NCI-H748 treated with DMSO at 0.1 percent for 48 hours (cell line): ENCODE data around the gene FOXF2.
A peak's percentile ranks its signal among the peaks of the same experiment; 100 is the strongest.

Source experiments
- DNase-seq: peaks from one replicate; lab custom pipeline; 2025; lab: John Stamatoyannopoulos, UW

Gene FOXF2

DNA sequence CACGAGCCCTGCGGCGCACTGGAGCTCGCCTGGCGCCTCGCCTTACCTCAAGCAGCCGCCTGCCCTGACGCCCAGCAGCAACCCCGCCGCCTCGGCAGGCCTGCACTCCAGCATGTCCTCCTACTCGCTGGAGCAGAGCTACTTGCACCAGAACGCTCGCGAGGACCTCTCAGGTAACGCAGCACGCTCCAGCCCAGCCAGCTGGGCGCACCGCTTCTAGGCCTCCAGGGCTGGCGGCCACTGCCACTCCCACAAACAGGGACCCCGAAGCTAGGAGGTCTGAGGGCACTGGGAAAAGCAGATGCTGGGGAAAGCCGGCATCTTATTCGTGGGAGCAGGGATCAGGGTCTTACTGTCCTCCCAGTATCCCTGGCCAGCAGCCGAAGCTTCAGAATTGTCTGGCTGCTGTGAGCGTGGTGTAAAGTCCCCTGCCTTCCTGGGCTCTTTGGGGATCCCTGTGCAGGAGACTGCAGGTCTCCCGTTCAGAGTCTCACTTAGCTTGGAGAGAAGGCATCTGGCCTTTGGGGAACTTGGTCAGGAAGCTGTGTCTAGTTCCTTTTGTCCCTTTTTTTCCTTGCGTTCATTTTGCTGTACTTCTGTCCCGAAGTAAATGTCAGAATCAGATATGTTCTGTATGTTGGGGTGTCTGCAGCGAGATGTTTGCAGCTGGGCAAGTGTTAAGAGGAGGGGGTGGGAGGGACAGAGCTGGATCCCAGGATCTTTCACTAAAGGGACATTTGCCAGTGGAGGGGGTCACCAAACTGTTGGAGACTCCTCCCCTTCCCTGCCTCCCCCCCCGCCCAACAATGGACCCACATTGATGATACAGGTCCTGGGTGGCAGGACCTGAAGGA lies 1.8 kb downstream of the FOXF2 start:
- no peak for DNase-seq

GRCh38 chr6:1391800-1392309 lies 2.5 kb downstream of the FOXF2 start:
- no peak for DNase-seq

DNA sequence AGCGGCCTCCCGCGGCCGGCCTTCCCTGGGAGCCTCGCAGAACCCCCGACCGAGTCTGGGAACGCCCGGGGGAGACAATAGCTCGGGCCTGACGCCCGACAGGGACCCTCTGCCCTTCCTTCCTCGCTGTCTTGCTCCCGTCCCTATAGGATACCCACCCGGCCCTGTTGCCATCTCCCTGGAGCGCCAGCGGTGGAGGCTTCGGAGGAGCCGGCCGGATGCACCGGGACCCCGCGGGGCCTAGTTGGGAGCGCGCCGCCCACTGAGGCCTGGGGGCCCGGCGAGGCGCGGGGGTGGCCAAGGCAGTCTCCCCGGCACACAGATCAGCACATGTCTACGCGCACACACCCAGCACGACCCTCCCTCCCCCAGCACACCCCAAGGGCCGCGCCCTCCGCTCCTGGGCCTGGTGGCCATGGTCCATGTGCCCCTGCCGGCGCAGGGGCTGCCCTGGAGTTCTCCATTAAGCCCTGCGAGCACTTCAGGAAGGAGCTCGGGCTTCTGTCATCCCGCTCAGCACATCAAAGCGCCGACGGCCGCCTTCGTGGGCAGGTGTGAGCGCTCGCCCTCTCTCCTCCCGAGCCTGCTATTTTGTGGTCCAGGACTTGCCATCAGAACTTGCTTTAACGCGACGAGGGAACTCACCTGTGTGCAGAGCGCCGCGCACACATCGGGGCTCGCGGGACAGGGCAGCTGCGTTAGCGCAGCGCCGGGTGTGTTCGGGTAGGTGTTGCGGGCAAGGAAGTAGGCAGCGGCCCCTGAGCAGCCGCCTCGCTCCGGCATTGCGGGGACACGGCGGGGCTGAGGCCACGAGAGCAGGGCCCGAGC lies 3.7 kb downstream of the FOXF2 start:
- no peak for DNase-seq

GRCh38 chr6:1393641-1394283 lies 4.4 kb downstream of the FOXF2 start:
- no peak for DNase-seq

DNA sequence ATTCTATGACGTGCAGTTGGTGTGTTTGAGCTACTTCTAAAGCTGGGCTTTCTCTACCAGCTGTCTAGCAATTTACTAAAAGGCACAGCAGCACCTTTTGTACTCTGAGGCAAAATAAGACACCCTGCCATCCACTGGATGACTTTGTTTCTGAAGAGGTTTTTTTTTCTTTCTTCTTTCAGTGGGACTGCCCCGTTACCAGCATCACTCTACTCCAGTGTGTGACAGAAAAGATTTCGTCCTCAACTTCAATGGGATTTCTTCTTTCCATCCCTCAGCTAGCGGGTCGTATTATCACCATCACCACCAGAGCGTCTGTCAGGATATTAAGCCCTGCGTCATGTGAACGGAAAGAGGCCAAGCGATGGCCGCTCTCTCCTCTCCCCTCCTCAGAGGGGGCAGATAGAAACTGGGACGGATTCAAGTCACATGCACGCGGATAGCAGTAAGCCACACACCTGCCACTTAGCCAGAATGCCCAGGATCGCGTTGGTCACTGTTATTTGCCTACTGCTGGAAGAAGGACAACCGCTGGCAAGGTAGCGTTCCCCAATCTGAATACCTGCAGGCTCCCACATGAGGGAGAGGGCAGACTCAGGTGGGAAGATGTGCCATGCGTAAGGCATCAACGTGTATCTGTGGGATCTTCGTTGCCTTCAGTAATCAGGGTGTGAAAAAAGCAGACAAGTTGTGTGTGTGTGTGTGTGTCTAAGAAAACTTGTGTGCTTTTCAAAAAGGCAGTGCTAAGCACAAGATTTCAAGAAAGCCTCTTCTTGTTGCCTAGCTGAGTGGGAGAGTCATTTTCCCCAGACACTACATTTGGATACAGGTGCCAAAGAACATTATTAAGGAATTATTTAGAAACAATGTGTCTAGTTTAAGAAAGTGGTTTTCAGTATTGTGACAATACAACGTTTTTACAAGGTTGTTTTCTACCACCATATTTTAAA lies 5.4 kb downstream of the FOXF2 start:
- no peak for DNase-seq

DNA sequence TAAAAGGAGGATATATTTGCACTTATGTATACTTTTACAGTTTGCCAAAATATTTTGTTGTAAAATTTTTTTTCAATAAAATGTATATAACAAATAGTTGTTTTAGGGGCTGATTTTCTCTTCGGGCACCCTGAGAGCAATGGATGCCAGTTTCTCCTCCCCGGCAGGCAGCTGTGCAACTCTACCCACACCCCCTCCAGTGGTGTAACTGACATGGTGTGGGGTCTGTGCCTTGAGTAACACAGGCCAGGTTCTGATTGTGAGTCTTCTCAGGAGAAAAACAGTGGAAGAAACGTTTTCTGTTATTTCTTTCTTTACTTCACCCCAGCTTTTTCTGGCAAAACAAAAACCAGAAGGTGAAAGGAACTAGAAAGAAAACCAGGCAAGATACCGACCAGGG lies 6.1 kb downstream of the FOXF2 start:
- DNase-seq = no peak

DNA sequence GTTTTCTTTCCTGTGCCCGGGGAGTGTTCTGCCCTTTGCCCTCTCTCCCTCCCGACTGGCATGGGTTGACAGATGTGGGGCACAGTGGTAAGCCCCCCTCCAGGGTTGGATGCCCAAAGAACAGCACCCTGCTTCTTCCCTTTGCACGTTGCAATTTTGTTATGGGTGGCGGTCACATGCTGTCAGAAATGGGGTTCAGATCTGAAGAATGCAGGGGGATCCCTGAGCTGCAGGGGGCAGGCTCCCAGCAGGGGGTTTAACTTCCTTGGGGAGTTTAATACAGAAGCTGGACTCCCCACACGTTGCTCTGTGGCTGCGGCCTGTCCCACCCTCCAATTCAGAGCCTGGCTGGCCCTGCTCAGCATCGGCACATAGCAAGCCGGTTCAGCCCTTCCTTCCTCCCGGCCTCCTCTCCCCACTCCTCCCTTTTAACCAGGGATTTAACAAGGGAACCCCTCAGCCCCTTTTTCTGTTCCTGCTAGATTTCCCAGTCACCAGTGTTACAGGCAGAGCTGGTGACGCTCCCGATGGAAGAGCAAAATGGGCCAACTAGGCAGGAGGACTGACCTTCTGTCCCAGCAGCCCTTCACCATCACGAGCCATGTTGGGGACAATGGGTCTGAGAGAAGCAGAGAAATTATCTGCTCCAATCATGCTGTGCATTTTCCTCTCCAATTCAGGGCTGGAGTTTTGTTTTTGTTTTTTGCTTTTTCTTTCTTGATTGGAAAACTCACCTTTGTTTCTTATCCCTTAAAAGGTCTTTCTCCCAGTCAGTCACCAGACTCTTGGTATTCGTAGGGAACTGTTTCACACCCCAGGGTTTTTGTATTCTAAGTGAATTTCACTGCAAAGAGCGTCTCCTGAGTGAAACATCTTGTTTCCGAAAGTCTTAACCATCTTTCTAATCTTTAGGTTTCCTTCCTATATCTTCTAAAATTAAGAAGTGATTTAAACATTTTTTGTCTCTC lies 6.8 kb downstream of the FOXF2 start:
- DNase-seq = no peak

DNA sequence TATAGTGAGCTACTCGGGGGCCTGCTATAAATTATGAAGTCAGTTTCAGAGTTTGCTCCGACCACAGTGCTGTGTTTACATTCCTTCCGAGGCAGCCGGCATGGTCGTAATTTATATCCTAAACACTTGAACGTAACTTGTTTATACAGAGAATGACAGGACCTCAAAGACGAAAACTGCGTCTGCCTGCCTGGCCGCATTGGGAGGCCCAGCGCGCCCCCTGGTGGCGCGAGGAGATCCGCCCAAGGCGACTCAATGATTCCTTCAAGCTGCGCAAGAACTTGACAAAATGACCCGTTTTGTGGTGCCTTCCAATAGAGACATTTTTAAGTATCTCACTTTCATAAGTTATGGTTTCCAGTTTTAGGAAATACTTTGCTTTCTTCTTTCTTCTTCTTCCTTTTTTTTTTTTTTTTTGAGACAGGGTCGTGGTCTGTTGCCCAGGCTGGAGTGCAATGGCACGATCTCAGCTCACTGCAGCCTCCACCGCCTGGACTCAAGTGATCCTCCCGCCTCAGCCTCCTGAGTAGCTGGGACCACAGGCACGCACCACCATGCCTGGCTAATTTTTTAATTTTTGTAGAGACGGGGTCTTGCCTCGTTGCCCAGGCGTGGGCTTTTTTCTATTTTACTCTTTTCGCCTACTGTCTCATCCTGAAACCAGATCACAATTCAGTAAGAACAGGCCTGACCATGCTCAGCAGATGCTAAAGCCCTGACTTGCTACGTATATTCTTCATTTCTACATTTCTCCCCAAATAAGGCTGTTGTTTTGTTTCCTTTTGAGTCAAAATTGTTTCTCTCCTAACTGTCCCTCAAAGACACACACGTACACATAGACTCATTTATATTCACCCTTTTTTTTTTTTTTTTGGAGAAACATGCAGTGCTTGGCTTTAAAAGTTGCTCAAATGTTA lies 7.8 kb downstream of the FOXF2 start:
- peak; percentile 71 for DNase-seq

GRCh38 chr6:1399085-1399780 lies 9.9 kb downstream of the FOXF2 start:
- no peak for DNase-seq

- DNase-seq = no peak
Observed at GRCh38 chr6:1400126-1400850, 10.9 kb downstream of the FOXF2 start.

- no peak for DNase-seq
Observed at GRCh38 chr6:1402369-1402768, 13.0 kb downstream of the FOXF2 start.

DNA sequence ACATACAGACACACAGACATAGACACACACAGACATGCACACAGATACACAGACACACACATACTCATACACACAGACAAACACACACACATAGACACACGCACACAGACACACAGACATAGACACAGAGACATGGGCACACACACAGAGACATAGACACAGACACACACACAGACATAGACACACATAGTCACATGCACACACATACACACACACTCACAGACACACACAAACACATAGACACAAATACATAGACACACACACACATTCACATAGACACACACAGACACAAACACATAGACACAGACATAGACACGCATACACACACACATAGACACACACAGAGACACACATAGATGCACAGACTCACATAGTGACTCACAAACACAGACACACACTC lies 13.5 kb downstream of the FOXF2 start:
- no peak for DNase-seq

GRCh38 chr6:1403851-1404712 lies 14.7 kb downstream of the FOXF2 start:
- DNase-seq = no peak

DNA sequence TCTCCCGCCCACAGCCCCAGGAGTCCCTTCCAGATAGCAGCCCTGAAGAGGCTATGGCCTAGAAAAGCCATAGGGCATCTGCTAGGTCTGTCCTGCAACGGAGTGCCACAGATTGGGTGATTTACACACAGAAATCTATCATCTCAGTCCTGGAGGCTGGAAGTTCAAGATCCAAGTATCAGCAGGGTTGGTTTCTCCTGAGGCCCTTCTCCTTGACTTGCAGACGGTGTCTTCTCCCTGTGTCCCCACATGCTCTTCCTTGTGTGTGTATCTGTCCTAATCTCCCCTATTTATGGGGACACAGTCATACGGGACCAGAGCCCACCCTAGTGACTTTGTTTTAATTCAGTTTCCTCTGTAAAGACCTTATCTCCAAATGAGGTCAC lies 15.3 kb downstream of the FOXF2 start:
- DNase-seq = no peak

GRCh38 chr6:1405221-1405620 lies 15.8 kb downstream of the FOXF2 start:
- DNase-seq = no peak

DNA sequence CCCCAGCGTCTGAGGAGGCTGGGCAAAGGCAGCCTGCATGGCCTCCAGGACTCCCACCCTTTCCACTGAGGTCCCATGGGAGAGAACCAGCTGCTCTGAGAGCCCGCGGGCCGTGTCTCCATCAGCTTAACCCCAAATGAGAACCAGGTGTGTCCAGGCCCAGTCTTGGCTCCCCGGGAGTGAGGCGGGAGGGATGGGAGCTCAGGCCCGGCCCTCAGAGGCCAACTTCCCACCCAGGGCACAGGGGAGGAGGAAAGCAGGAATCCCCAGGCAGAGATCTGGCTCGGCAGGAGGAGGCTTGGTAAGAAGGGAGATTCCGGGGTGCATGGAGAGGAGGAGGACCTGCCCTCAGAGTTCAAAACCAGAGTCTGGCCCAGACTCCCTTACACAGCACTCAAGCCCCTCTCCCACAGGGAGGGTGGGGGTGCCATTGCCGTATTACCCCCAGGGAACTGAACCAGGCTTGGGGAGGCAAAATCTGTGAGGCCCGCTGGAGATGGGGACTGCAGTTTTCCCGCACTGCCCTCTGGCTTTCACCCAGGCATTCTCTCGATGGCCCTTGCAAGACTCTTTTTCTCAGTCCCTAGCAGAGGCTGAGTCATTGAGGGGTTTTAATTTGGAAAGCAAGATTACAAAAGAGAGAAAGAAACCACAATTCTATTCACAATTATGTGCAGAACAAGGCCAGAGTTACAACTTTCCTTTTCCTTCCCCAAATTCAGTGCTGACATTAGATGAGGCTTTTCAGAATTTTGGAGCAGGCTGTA lies 17.1 kb downstream of the FOXF2 start:
- no peak for DNase-seq
